Transverse colon (tissue), 4 donors: ENCODE results near the gene PI4KA. TPM values are rescaled to one million over a fixed set of nuclear protein-coding genes. Genes with fewer than 3 reads are reported as not detected.

Experiments
- DNase-seq: peaks from one replicate; pipeline ENCODE4 v3.0.0-alpha.2; 2019
- H3K27ac ChIP-seq, 4 donors: fragments of 200-600 bp; sonication (generic); 2 replicates each; pipeline ENCODE4 v1.5.1; 2016 to 2018; ENCODE audit warnings: inconsistent platforms in 4 of 4
- H3K27me3 ChIP-seq: fragments of 200-600 bp; sonication (generic); 2 replicates; pipeline ENCODE4 v1.5.1; 2017; ENCODE audit warnings: inconsistent platforms
- H3K36me3 ChIP-seq, 4 donors: fragments of 200-600 bp; sonication (generic); 2 replicates each; pipeline ENCODE4 v1.5.1; 2017 to 2019; ENCODE audit warnings: inconsistent platforms in 4 of 4
- H3K4me1 ChIP-seq, 4 donors: fragments of 200-600 bp; sonication (generic); 2 replicates each; pipeline ENCODE4 v1.5.1; 2017 to 2020; ENCODE audit warnings: inconsistent platforms in 4 of 4
- H3K4me3 ChIP-seq, 4 donors: fragments of 200-600 bp; sonication (generic); 1 replicate in 1 of 4; 2 replicates in 3 of 4; pipeline versions ENCODE4 v1.5.1 to v1.6.1; 2017 to 2019; ENCODE audit warnings: inconsistent platforms in 4 of 4
- H3K9me3 ChIP-seq, 2 donors: fragments of 200-600 bp; sonication (generic); 2 replicates each; pipeline ENCODE4 v1.5.1; 2017 to 2019; ENCODE audit warnings: inconsistent platforms in 2 of 2
- EP300 ChIP-seq: sonication (generic); formaldehyde crosslinking; IDR thresholded peaks from one replicate; pipeline ENCODE4 v1.6.1; 2017; ENCODE audit warnings: antibody characterized with exemption, low read depth
- POLR2A ChIP-seq: fragments of 450-650 bp; IDR thresholded peaks from one replicate; pipeline ENCODE4 v1.6.1; 2016; ENCODE audit warnings: antibody characterized with exemption, mild to moderate bottlenecking, moderate library complexity
- POLR2AphosphoS5 ChIP-seq, 3 donors: sonication (generic); formaldehyde crosslinking; IDR thresholded peaks; one replicate each; pipeline ENCODE4 v1.6.1; 2016; ENCODE audit warnings: antibody characterized with exemption in 3 of 3
- WGBS, 2 donors: methylation state at CpG; one replicate each; pipeline ENCODE4 v1.1.5; 2018; ENCODE audit warnings: low coverage in 1 of 2; 5-methylcytosine and 5-hydroxymethylcytosine counted together
- in situ Hi-C, 4 donors: fragments of 200-750 bp; cut with MboI; loops; one replicate each; pipeline versions ENCODE4 v1.15.0 to v1.15.1; 2017; ENCODE audit warnings: low sequenced_read_pairs in 3 of 4, low pct_ligation_motif_present in 1 of 4, low pct_unique_long_range_greater_than_20kb in 1 of 4
- intact Hi-C: fragments of 100-400 bp; cut with DNase I; formaldehyde crosslinking; loops from one replicate; pipeline ENCODE4 v1.15.1; 2023; ENCODE audit warnings: low total_unique reads
- total RNA-seq, 4 donors: library from RNA; depleted of rRNA; stranded (reverse); fragments of >200 nt; gene quantifications; one replicate each; pipeline ENCODE4 v1.1.0, GENCODE V29; 2016
- TF ChIP-seq, protein P1 (sequence below), 5 experiments: fragments of 200-600 bp in 3 of 5; fragments of 450-650 bp in 2 of 5; sonication (generic) in 3 of 5; IDR thresholded peaks; 1 replicate in 2 of 5; 2 replicates in 3 of 5; pipeline ENCODE4 v1.5.1; 2016 to 2017; ENCODE audit warnings: antibody characterized with exemption in 5 of 5, inconsistent platforms in 3 of 5, mild to moderate bottlenecking in 2 of 5, moderate library complexity in 1 of 5

PI4KA gene
- total RNA-seq, 4 donors from 2014 or later: 90.8 to 126 (median 109) TPM

DNA sequence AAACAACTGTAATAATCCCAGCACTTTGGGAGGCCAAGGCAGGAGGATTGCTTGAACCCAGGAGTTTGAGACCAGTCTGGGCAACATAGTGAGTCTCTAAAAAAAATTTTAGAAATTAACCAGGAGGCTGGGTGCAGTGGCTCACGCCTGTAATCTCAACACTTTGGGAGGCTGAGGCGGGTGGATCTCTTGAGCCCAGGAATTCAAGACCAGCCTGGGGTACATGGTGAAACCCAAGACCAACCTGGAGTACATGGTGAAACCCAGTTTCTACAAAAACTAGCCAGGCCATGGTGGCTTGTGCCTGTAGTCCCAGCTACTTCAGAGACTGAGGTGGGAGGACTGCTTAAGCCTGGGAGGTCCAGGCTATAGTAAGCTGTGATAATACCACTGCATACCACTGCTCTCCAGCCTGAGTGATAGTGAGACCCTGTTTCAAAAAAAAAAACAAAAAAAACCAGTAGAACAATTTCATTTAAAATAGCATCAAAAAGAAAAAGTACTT is 11.2 kb downstream of the PI4KA start:
- Histone ChIP-seq H3K27ac (no peak overlapping the region), H3K27me3 (no peaks in the 10 kb centered on the region), H3K4me3 (no peak overlapping the region), H3K36me3 (no peaks in the 10 kb centered on the region), H3K9me3 (no peaks in the 10 kb centered on the region), H3K4me1 (peaks cover 0 to 15% (median 9%) of the 10 kb centered on the region in 4 donors)
- WGBS, 2 donors: 94 to 100% methylated on average over 1 to 2 of the region's 2 CpGs
- DNase-seq: no peak
- intact Hi-C loops (no loop called here), in situ Hi-C loops (no loop called here)
- TF ChIP-seq POLR2A: no peak

- 88 to 94% methylated on average over 4 to 5 of the region's 5 CpGs for WGBS, 2 donors
- in situ Hi-C loops: no loop called here
- peaks cover 0 to 21% (median 16%) of the 10 kb centered on the region in 4 donors for H3K4me1 ChIP-seq
Observed at GRCh38 chr22:20844055-20845037, 14.3 kb downstream of the PI4KA start.

DNA sequence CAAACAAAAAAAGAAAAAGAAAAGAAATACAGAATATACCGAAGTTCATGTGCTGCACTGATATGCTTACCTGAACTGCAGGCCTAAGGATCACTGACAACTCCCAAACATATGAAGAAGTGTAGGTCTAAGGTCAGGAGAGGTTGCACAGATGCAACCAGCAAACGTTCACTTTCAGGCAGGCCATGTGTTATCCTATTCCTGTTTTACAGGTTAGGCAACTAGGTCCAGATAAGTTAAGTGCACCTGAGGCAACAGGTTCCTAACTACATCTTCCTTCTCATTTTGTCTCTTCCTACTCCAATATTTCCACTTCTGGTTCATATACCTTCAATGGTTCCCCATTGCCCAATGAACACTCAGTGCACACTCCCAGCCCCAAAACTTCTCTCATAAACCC is 15.1 kb downstream of the PI4KA start:
- Histone ChIP-seq H3K27ac (no peak overlapping the region), H3K9me3 (no peaks in the 10 kb centered on the region), H3K4me3 (no peak overlapping the region), H3K27me3 (no peaks in the 10 kb centered on the region), H3K4me1 (peaks cover 0 to 21% (median 16%) of the 10 kb centered on the region in 4 donors), H3K36me3 (no peaks in the 10 kb centered on the region)
- WGBS, 2 donors: 7 to 36% methylated on average over 2 of the region's 2 CpGs
- TF ChIP-seq, protein P1, sequence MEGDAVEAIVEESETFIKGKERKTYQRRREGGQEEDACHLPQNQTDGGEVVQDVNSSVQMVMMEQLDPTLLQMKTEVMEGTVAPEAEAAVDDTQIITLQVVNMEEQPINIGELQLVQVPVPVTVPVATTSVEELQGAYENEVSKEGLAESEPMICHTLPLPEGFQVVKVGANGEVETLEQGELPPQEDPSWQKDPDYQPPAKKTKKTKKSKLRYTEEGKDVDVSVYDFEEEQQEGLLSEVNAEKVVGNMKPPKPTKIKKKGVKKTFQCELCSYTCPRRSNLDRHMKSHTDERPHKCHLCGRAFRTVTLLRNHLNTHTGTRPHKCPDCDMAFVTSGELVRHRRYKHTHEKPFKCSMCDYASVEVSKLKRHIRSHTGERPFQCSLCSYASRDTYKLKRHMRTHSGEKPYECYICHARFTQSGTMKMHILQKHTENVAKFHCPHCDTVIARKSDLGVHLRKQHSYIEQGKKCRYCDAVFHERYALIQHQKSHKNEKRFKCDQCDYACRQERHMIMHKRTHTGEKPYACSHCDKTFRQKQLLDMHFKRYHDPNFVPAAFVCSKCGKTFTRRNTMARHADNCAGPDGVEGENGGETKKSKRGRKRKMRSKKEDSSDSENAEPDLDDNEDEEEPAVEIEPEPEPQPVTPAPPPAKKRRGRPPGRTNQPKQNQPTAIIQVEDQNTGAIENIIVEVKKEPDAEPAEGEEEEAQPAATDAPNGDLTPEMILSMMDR (IDR thresholded peaks at IDR 0.05): no peak
- TF ChIP-seq EP300 (no peak), POLR2A (no peak), POLR2AphosphoS5 (IDR thresholded peaks at IDR 0.05) (peak in 2 of 3 donors; percentile 31)
- in situ Hi-C loops (no loop called here), intact Hi-C loops (no loop called here)
- no peak for DNase-seq

More at GRCh38 chr22:20844055-20845037, 14.3 kb downstream of the PI4KA start:
- H3K27me3 ChIP-seq: no peaks in the 10 kb centered on the region
- no peak for DNase-seq
- H3K27ac ChIP-seq: no peak overlapping the region
- intact Hi-C loops: no loop called here
- no peaks in the 10 kb centered on the region for H3K36me3 ChIP-seq
- TF ChIP-seq, protein P1 (IDR thresholded peaks at IDR 0.05): no peak
- TF ChIP-seq POLR2AphosphoS5 (IDR thresholded peaks at IDR 0.05): no peak
- TF ChIP-seq POLR2A: no peak
- no peak for TF ChIP-seq EP300
- H3K4me3 ChIP-seq: no peak overlapping the region
- H3K9me3 ChIP-seq: no peaks in the 10 kb centered on the region

DNA sequence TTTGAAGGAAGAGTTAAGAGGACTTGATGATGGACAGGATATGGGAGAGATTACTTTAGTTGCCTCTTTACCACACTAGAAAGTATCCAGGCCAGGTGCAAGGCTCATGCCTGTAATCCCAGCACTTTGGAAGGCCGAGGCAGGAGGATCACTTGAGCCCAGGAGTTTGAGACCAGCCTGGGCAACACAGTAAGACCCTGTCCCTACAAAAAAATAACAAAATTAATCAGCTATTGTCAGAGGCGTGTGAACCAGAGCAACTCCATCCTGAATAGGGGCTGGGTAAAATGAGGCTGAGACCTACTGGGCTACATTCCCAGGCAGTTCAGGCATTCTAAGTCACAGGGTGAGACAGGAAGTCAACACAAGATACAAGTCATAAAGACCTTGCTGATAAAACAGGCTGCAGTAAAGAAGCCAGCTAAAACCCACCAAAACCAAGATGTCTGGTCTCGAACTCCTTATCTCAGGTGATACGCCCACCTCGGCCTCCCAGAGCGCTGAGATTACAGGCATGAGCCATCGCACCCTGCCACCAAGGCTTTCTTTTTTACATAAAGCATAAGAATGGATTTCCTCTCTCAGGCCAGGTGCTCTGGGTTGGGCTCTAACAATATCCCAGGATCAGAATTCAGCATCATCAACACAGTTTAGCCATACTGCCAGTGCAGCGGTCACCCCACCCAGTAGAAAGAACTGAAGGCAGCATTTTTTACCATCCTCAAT is 17.8 kb downstream of the PI4KA start:
- 45 to 72% methylated on average over 2 to 8 of the region's 8 CpGs for WGBS, 2 donors
- no peak overlapping the region for H3K27ac ChIP-seq
- no peaks in the 10 kb centered on the region for H3K36me3 ChIP-seq
- H3K4me1 ChIP-seq: peaks cover 0 to 26% (median 16%) of the 10 kb centered on the region in 4 donors
- no peaks in the 10 kb centered on the region for H3K27me3 ChIP-seq
- H3K4me3 ChIP-seq: no peak overlapping the region
- DNase-seq: no peak
- in situ Hi-C loops (no loop called here), intact Hi-C loops (no loop called here)
- TF ChIP-seq, protein P1 (IDR thresholded peaks at IDR 0.05): no peak
- TF ChIP-seq POLR2AphosphoS5 (IDR thresholded peaks at IDR 0.05): no peak
- no peak for TF ChIP-seq POLR2A
- TF ChIP-seq EP300: no peak
- H3K9me3 ChIP-seq: no peaks in the 10 kb centered on the region
